Endothelial cell of umbilical vein (primary cell): ENCODE results near the gene ACTL8. TPM values are rescaled to one million over a fixed set of nuclear protein-coding genes. Genes with fewer than 3 reads are reported as not detected.

Source experiments
- BruUV-seq: library from RNA; stranded (reverse); fragments of 400-500 nt; replicated peaks from 2 replicates; lab custom pipeline; 2021; lab: Mats Ljungman, UMichigan
- CTCF ChIA-PET: fragments of 300-600, 350-600 bp; sonication (Branson Sonifier 250); formaldehyde crosslinking; loops from one replicate; lab custom pipeline; 2021; ENCODE audit warnings: antibody characterized with exemption, inconsistent platforms; lab: Charles Lee
- POLR2A ChIA-PET: fragments of 300-600, 350-600 bp; sonication (Branson Sonifier 250); formaldehyde crosslinking; loops from one replicate; lab custom pipeline; 2021; ENCODE audit warnings: antibody characterized with exemption, inconsistent platforms; lab: Charles Lee
- DNase-seq: peaks from one replicate; pipeline ENCODE4 v3.0.0-alpha.2; 2011; ENCODE audit warnings: low read depth, low spot score
- FAIRE-seq: peaks from 2 replicates; lab custom pipeline; 2011; peaks lifted over from hg19 to GRCh38; lab: Jason Lieb, UNC
- H2AFZ ChIP-seq: 2 replicates; pipeline ENCODE4 v1.6.0; 2012; ENCODE audit warnings: low read depth, low read length, control low read depth, inconsistent platforms
- H3K27ac ChIP-seq: 2 replicates; pipeline ENCODE4 v1.5.1; 2011; ENCODE audit warnings: low read depth, mild to moderate bottlenecking, control low read depth, low read length, moderate library complexity; ENCODE audit not compliant: insufficient read depth
- H3K27me3 ChIP-seq, 2 experiments: 2 replicates each; pipeline versions ENCODE4 v1.6.0 to v1.6.1; 2011; ENCODE audit warnings: low read length in 2 of 2, mixed read lengths in 1 of 2; ENCODE audit not compliant: control insufficient read depth in 2 of 2, insufficient read depth in 2 of 2
- H3K36me3 ChIP-seq, 2 experiments: 2 replicates in 1 of 2; 3 replicates in 1 of 2; pipeline ENCODE4 v1.5.1; 2011; ENCODE audit warnings: low read length in 2 of 2, mild to moderate bottlenecking in 1 of 2, moderate library complexity in 1 of 2; ENCODE audit not compliant: control insufficient read depth in 2 of 2, insufficient read depth in 2 of 2; ENCODE audit errors: extremely low read depth in 1 of 2
- H3K4me1 ChIP-seq: 3 replicates; pipeline ENCODE4 v1.5.1; 2011; ENCODE audit warnings: mild to moderate bottlenecking, low read length; ENCODE audit not compliant: control insufficient read depth, insufficient read depth; ENCODE audit errors: extremely low read depth
- H3K4me2 ChIP-seq: 2 replicates; pipeline ENCODE4 v1.6.1; 2011; ENCODE audit warnings: low read length, control low read depth, mixed read lengths; ENCODE audit not compliant: insufficient read depth
- H3K4me3 ChIP-seq, 3 experiments: fragments of 200-600 bp in 1 of 3; sonication (generic), shearing (Covaris generic) in 1 of 3; replicated peaks in 1 of 3; 2 replicates each; pipeline ENCODE4 v1.5.1; 2011 to 2016; ENCODE audit warnings: control low read depth in 3 of 3, low read length in 3 of 3, mild to moderate bottlenecking in 2 of 3, inconsistent platforms in 1 of 3, low read depth in 1 of 3, moderate library complexity in 1 of 3; ENCODE audit not compliant: insufficient read depth in 1 of 3
- H3K79me2 ChIP-seq: 2 replicates; pipeline ENCODE4 v1.6.0; 2012; ENCODE audit warnings: low read length, inconsistent platforms; ENCODE audit not compliant: control insufficient read depth, insufficient read depth
- H3K9ac ChIP-seq: replicated peaks from 2 replicates; pipeline ENCODE3; 2011; ENCODE audit warnings: low read length, control low read depth; ENCODE audit not compliant: insufficient read depth; ENCODE audit errors: extremely low read depth
- H3K9me1 ChIP-seq: replicated peaks from 3 replicates; pipeline ENCODE4 v1.6.0; 2011; ENCODE audit warnings: mild to moderate bottlenecking, low read length; ENCODE audit not compliant: control insufficient read depth, insufficient read depth; ENCODE audit errors: extremely low read depth
- H3K9me3 ChIP-seq: replicated peaks from 2 replicates; pipeline ENCODE4 v1.5.1; 2012; ENCODE audit warnings: low read length, inconsistent platforms; ENCODE audit not compliant: control insufficient read depth, insufficient read depth
- H4K20me1 ChIP-seq: replicated peaks from 2 replicates; pipeline ENCODE3; 2011; ENCODE audit warnings: mild to moderate bottlenecking, low read length; ENCODE audit not compliant: control insufficient read depth, insufficient read depth; ENCODE audit errors: extremely low read depth
- CTCF ChIP-seq, 2 donors: IDR thresholded peaks; 1 replicate in 1 of 2; 2 replicates in 1 of 2; pipeline ENCODE4 v1.5.1; 2011; ENCODE audit warnings: low read length in 2 of 2, mild to moderate bottlenecking in 2 of 2, moderate library complexity in 2 of 2, control low read depth in 1 of 2, inconsistent platforms in 1 of 2, low read depth in 1 of 2; ENCODE audit not compliant: insufficient read depth in 1 of 2; ENCODE audit errors: extremely low read depth in 1 of 2
- EZH2 ChIP-seq: IDR thresholded peaks from 2 replicates; pipeline ENCODE4 v1.6.1; 2012; ENCODE audit warnings: borderline replicate concordance, low read depth, mild to moderate bottlenecking, moderate library complexity, low read length, inconsistent platforms; ENCODE audit not compliant: severe bottlenecking
- FOS ChIP-seq: IDR thresholded peaks from 2 replicates; pipeline ENCODE4 v1.6.1; 2011; ENCODE audit warnings: mild to moderate bottlenecking, low read length, moderate library complexity, borderline replicate concordance; ENCODE audit not compliant: insufficient read depth
- GATA2 ChIP-seq: IDR thresholded peaks from 2 replicates; pipeline ENCODE4 v1.7.0; 2011; ENCODE audit warnings: low read depth, mild to moderate bottlenecking, moderate library complexity, mixed read lengths, low read length; ENCODE audit not compliant: insufficient read length, insufficient read depth
- JUN ChIP-seq: IDR thresholded peaks from 2 replicates; pipeline ENCODE4 v1.6.1; 2011; ENCODE audit warnings: borderline replicate concordance, low read depth; ENCODE audit not compliant: insufficient read length, insufficient read depth
- MAX ChIP-seq: IDR thresholded peaks from 2 replicates; pipeline ENCODE4 v1.6.1; 2011; ENCODE audit not compliant: insufficient read depth, insufficient read length
- MYC ChIP-seq: IDR thresholded peaks from one replicate; pipeline ENCODE4 v1.6.1; 2011; ENCODE audit warnings: mild to moderate bottlenecking, low read depth, low read length
- POLR2A ChIP-seq: IDR thresholded peaks from 2 replicates; pipeline ENCODE4 v1.6.1; 2012; ENCODE audit warnings: low read depth, mild to moderate bottlenecking, control low read depth, low read length
- POLR2AphosphoS5 ChIP-seq: IDR thresholded peaks from 2 replicates; pipeline ENCODE4 v1.6.1; 2012; ENCODE audit warnings: low read depth, mild to moderate bottlenecking, control low read depth, low read length, moderate library complexity; ENCODE audit not compliant: insufficient read depth
- dilution Hi-C: fragments of 300-500 bp; cut with MboI; formaldehyde crosslinking; loops from one replicate; pipeline ENCODE4 v1.15.0; 2019; ENCODE audit warnings: low sequenced_read_pairs; ENCODE audit not compliant: extremely low pct_ligation_motif_present
- intact Hi-C: fragments of 100-400 bp; cut with micrococcal nuclease; formaldehyde crosslinking; loops from one replicate; pipeline ENCODE4 v1.10.0; 2022
- polyA plus RNA-seq, 4 experiments: library from polyadenylated mRNA; depleted of rRNA in 3 of 4; stranded (reverse) in 3 of 4; unstranded in 1 of 4; fragments of >200 nt; gene quantifications; 2 replicates each; pipeline versions ENCODE4 v1.2.1 to v1.2.3, GENCODE V29; 2011 to 2012; ENCODE audit warnings: missing spikeins in 1 of 4
- total RNA-seq: library from RNA; stranded (reverse); gene quantifications from 2 replicates; pipeline ENCODE4 v1.2.3, GENCODE V29; 2021

ACTL8 gene
- total and polyA plus RNA-seq, 2 donors (not counting 3 experiments of a cell fraction or from before 2014, with no cell fraction given): not detected

- H3K9me3 ChIP-seq: no peaks in the 10 kb centered on the region
- no peaks in the 10 kb centered on the region for H4K20me1 ChIP-seq
- H3K4me3 ChIP-seq: no peak overlapping the region
- H3K79me2 ChIP-seq: no peaks in the 10 kb centered on the region
- no TSS peak for BruUV-seq
- FAIRE-seq (no peak), DNase-seq (no peak)
- H3K36me3 ChIP-seq: no peaks in the 10 kb centered on the region
- H3K4me1 ChIP-seq: no peaks in the 10 kb centered on the region
- no peak overlapping the region for H3K9ac ChIP-seq
- no peaks in the 10 kb centered on the region for H3K9me1 ChIP-seq
- no peak overlapping the region for H2AFZ ChIP-seq
- intact Hi-C loops (no loop called here), dilution Hi-C loops (no loop called here)
- no peak overlapping the region for H3K4me2 ChIP-seq
- H3K27me3 ChIP-seq: no peaks in the 10 kb centered on the region
- TF ChIP-seq MYC (no peak), EZH2 (no peak), MAX (no peak), FOS (no peak), CTCF (IDR thresholded peaks at IDR 0.05; ENCODE audit: extremely low read depth in 1 of 2, insufficient read depth in 1 of 2, low read depth in 1 of 2, low read length in 2 of 2) (no peak), POLR2A (no peak), JUN (no peak), GATA2 (no peak), POLR2AphosphoS5 (no peak)
- no peak overlapping the region for H3K27ac ChIP-seq
- POLR2A ChIA-PET: no interaction called here
- CTCF ChIA-PET: no interaction called here
These were observed 19.3 kb downstream of the ACTL8 start for GRCh38 chr1:17774452-17774851.
